Central memory CD8-positive, alpha-beta T cell (primary cell): ENCODE data around the gene DCP1A.
A peak's percentile ranks its signal among the peaks of the same experiment; 100 is the strongest.
"Not testable (repeated sequence)": the region's sequence is repeated elsewhere in the genome, so short reads cannot be mapped to it uniquely, and the experiment has no call there.

Experiments
- ATAC-seq: fragments of 150-1000 bp; cut with Tn5 transposase; replicated peaks from 2 replicates; pipeline ENCODE4 v1.10.0; 2022; ENCODE audit warnings: mild to moderate bottlenecking, moderate FRiP score, moderate number of reproducible peaks; ENCODE audit not compliant: poor library complexity, severe bottlenecking; ENCODE audit errors: extremely low read depth
- DNase-seq, 2 donors: peaks; one replicate each; pipeline ENCODE4 v3.0.0; 2021; ENCODE audit warnings: low spot score in 2 of 2
- H3K27ac Mint-ChIP-seq: one replicate; pipeline ENCODE4 v1.8.0; 2022; ENCODE audit warnings: low read depth, mild to moderate bottlenecking, moderate library complexity, mixed read lengths
- H3K27me3 Mint-ChIP-seq: one replicate; pipeline ENCODE4 v1.8.0; 2022; ENCODE audit warnings: mixed read lengths
- H3K36me3 Mint-ChIP-seq: one replicate; pipeline ENCODE4 v1.8.0; 2022; ENCODE audit warnings: mild to moderate bottlenecking, moderate library complexity, mixed read lengths; ENCODE audit not compliant: insufficient read depth
- H3K4me1 Mint-ChIP-seq: one replicate; pipeline ENCODE4 v1.8.0; 2022; ENCODE audit warnings: mixed read lengths
- H3K4me3 Mint-ChIP-seq: one replicate; pipeline ENCODE4 v1.8.0; 2022; ENCODE audit warnings: mild to moderate bottlenecking, moderate library complexity, mixed read lengths
- H3K9me3 Mint-ChIP-seq: one replicate; pipeline ENCODE4 v1.8.0; 2022; ENCODE audit warnings: mixed read lengths

DCP1A gene

GRCh38 chr3:53278667-53279066 is 68.7 kb downstream of the DCP1A start:
- H3K4me1 Mint-ChIP-seq = no peaks in the 10 kb centered on the region

GRCh38 chr3:53274938-53275605 is 72.3 kb downstream of the DCP1A start:
- H3K4me1 Mint-ChIP-seq = no peaks in the 10 kb centered on the region
- no peaks in the 10 kb centered on the region for H3K27me3 Mint-ChIP-seq
- no peak overlapping the region for H3K4me3 Mint-ChIP-seq
- H3K36me3 Mint-ChIP-seq = peaks cover 5% of the 10 kb centered on the region
- DNase-seq (no peak), ATAC-seq (peak; percentile 46)
- no peaks in the 10 kb centered on the region for H3K9me3 Mint-ChIP-seq
- H3K27ac Mint-ChIP-seq = no peak overlapping the region

More at GRCh38 chr3:53278667-53279066, 68.7 kb downstream of the DCP1A start:
- ATAC-seq (no peak), DNase-seq (no peak)
- H3K4me3 Mint-ChIP-seq = no peak overlapping the region
- no peaks in the 10 kb centered on the region for H3K9me3 Mint-ChIP-seq
- no peak overlapping the region for H3K27ac Mint-ChIP-seq
- H3K36me3 Mint-ChIP-seq = peaks cover 7% of the 10 kb centered on the region
- no peaks in the 10 kb centered on the region for H3K27me3 Mint-ChIP-seq

- no peak for ATAC-seq
- Mint-ChIP-seq H3K4me3 (no peak overlapping the region), H3K27me3 (no peaks in the 10 kb centered on the region)
Measured at GRCh38 chr3:53273146-53273670, 74.1 kb downstream of the DCP1A start.

GRCh38 chr3:53269888-53270880 is 77.2 kb downstream of the DCP1A start:
- peak overlapping the region; percentile 57 for H3K27ac Mint-ChIP-seq
- DNase-seq = no peak
- H3K9me3 Mint-ChIP-seq = no peaks in the 10 kb centered on the region
- no peak overlapping the region for H3K4me3 Mint-ChIP-seq
- no peak for ATAC-seq
- H3K36me3 Mint-ChIP-seq = no peaks in the 10 kb centered on the region
- H3K4me1 Mint-ChIP-seq = no peaks in the 10 kb centered on the region
- H3K27me3 Mint-ChIP-seq = peaks cover 4% of the 10 kb centered on the region

More at GRCh38 chr3:53273146-53273670, 74.1 kb downstream of the DCP1A start:
- no peak for DNase-seq
- no peak overlapping the region for H3K27ac Mint-ChIP-seq
- no peaks in the 10 kb centered on the region for H3K36me3 Mint-ChIP-seq
- H3K9me3 Mint-ChIP-seq = no peaks in the 10 kb centered on the region
- no peaks in the 10 kb centered on the region for H3K4me1 Mint-ChIP-seq

- not testable (repeated sequence) for H3K9me3 Mint-ChIP-seq, H3K4me1 Mint-ChIP-seq, H3K36me3 Mint-ChIP-seq, H3K4me3 Mint-ChIP-seq, ATAC-seq, H3K27ac Mint-ChIP-seq, DNase-seq
- H3K27me3 Mint-ChIP-seq = peaks cover 11% of the 10 kb centered on the region
Measured at GRCh38 chr3:53269193-53269592, 78.2 kb downstream of the DCP1A start.

GRCh38 chr3:53267766-53268165 is 79.6 kb downstream of the DCP1A start:
- peaks cover 11% of the 10 kb centered on the region for H3K27me3 Mint-ChIP-seq
- no peak for DNase-seq
- no peaks in the 10 kb centered on the region for H3K36me3 Mint-ChIP-seq
- no peaks in the 10 kb centered on the region for H3K9me3 Mint-ChIP-seq
- H3K27ac Mint-ChIP-seq = no peak overlapping the region
- H3K4me3 Mint-ChIP-seq = no peak overlapping the region
- no peaks in the 10 kb centered on the region for H3K4me1 Mint-ChIP-seq
- ATAC-seq = no peak

- H3K9me3 Mint-ChIP-seq = no peaks in the 10 kb centered on the region
- no peak for ATAC-seq
- no peak overlapping the region for H3K27ac Mint-ChIP-seq
- no peaks in the 10 kb centered on the region for H3K4me1 Mint-ChIP-seq
- H3K27me3 Mint-ChIP-seq = peaks cover 11% of the 10 kb centered on the region
- H3K36me3 Mint-ChIP-seq = no peaks in the 10 kb centered on the region
- DNase-seq = no peak
- H3K4me3 Mint-ChIP-seq = no peak overlapping the region
Measured at GRCh38 chr3:53264718-53265117, 82.6 kb downstream of the DCP1A start.

GRCh38 chr3:53263907-53264306 is 83.4 kb downstream of the DCP1A start:
- Mint-ChIP-seq H3K27me3 (peaks cover 11% of the 10 kb centered on the region), H3K4me1 (no peaks in the 10 kb centered on the region), H3K36me3 (no peaks in the 10 kb centered on the region), H3K27ac (no peak overlapping the region), H3K9me3 (no peaks in the 10 kb centered on the region), H3K4me3 (no peak overlapping the region)
- DNase-seq (no peak), ATAC-seq (no peak)

- Mint-ChIP-seq H3K4me1 (no peaks in the 10 kb centered on the region), H3K27ac (no peak overlapping the region), H3K36me3 (no peaks in the 10 kb centered on the region), H3K27me3 (peaks cover 11% of the 10 kb centered on the region), H3K9me3 (no peaks in the 10 kb centered on the region), H3K4me3 (no peak overlapping the region)
- no peak for DNase-seq
- ATAC-seq = no peak
Measured at GRCh38 chr3:53261712-53262111, 85.6 kb downstream of the DCP1A start.

- DNase-seq (no peak), ATAC-seq (no peak)
- H3K27ac Mint-ChIP-seq = no peak overlapping the region
- peaks cover 2% of the 10 kb centered on the region for H3K36me3 Mint-ChIP-seq
- no peaks in the 10 kb centered on the region for H3K9me3 Mint-ChIP-seq
- H3K4me1 Mint-ChIP-seq = no peaks in the 10 kb centered on the region
- no peak overlapping the region for H3K4me3 Mint-ChIP-seq
- peaks cover 9% of the 10 kb centered on the region for H3K27me3 Mint-ChIP-seq
Measured at GRCh38 chr3:53260286-53260785, 87.0 kb downstream of the DCP1A start.

- no peak for DNase-seq
- no peak overlapping the region for H3K27ac Mint-ChIP-seq
- H3K4me3 Mint-ChIP-seq = no peak overlapping the region
- H3K9me3 Mint-ChIP-seq = no peaks in the 10 kb centered on the region
- no peak for ATAC-seq
- peaks cover 5% of the 10 kb centered on the region for H3K4me1 Mint-ChIP-seq
- H3K36me3 Mint-ChIP-seq = peaks cover 5% of the 10 kb centered on the region
- H3K27me3 Mint-ChIP-seq = peaks cover 2% of the 10 kb centered on the region
Measured at GRCh38 chr3:53259427-53260259, 87.7 kb downstream of the DCP1A start.
